Kidney epithelial cell (primary cell): ENCODE data around the gene DPM2. TPM values are rescaled to one million over a fixed set of nuclear protein-coding genes. Genes with fewer than 3 reads are reported as not detected.

ENCODE experiments used
- DNase-seq: peaks from one replicate; pipeline ENCODE4 v3.0.0-alpha.2; 2010; ENCODE audit warnings: low read depth
- H3K27me3 ChIP-seq: 2 replicates; pipeline ENCODE4 v1.6.0; 2011; ENCODE audit warnings: low read length; ENCODE audit not compliant: control insufficient read depth, insufficient read depth
- H3K36me3 ChIP-seq: 2 replicates; pipeline ENCODE4 v1.5.1; 2011; ENCODE audit warnings: low read length; ENCODE audit not compliant: control insufficient read depth, insufficient read depth
- H3K4me3 ChIP-seq: 2 replicates; pipeline ENCODE4 v1.5.1; 2011; ENCODE audit warnings: low read depth, mild to moderate bottlenecking, control low read depth, low read length
- total RNA-seq: library from RNA; depleted of rRNA; stranded (reverse); fragments of >200 nt; gene quantifications from 2 replicates; pipeline ENCODE4 v1.2.3, GENCODE V29; 2015
- TF ChIP-seq, protein P1 (sequence below): IDR thresholded peaks from 2 replicates; pipeline ENCODE4 v1.5.1; 2011; ENCODE audit warnings: mild to moderate bottlenecking, moderate library complexity, low read length, control low read depth, inconsistent platforms; ENCODE audit not compliant: insufficient read depth, poor library complexity, severe bottlenecking

Gene DPM2
- total RNA-seq, 1 donor from 2014 or later, result 31.8 TPM

DNA sequence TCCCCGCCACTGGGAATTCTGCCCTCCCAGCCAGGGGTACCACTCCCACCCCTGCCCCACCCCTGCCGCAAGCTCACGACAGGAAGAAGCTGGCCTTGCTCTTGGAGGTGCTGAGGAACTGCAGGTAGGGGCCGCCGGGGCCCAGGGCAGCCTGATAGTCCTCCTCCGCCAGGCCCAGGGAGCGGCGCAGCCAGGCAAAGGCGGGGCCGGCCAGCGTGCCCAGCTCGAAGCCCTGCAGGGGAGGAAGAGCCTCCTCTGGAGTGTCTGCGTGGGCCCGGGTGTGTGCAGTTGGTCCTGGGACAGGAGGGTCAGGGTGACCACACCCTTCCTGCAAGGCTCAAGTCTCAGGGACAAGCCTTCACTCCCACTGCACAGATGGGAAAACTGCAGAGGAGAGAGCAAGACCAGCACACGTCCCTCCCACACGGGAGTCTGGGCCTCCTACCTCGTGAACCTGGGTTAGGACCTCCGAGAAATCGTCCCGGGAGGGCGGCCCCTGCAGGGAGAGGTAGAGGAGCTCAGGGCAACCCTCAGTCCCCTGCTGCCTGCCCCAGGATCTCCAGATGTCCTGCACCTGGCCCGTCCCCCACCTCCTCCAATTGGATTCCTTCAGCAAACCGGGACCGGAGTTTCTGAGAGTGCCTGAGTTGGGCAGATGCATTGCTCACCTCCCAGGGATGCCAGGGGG lies 9.5 kb downstream of the DPM2 start:
- H3K4me3 ChIP-seq, result no peak overlapping the region
- H3K36me3 ChIP-seq, result no peaks in the 10 kb centered on the region
- DNase-seq, result no peak
- peaks cover 12% of the 10 kb centered on the region for H3K27me3 ChIP-seq
- TF ChIP-seq, protein P1, sequence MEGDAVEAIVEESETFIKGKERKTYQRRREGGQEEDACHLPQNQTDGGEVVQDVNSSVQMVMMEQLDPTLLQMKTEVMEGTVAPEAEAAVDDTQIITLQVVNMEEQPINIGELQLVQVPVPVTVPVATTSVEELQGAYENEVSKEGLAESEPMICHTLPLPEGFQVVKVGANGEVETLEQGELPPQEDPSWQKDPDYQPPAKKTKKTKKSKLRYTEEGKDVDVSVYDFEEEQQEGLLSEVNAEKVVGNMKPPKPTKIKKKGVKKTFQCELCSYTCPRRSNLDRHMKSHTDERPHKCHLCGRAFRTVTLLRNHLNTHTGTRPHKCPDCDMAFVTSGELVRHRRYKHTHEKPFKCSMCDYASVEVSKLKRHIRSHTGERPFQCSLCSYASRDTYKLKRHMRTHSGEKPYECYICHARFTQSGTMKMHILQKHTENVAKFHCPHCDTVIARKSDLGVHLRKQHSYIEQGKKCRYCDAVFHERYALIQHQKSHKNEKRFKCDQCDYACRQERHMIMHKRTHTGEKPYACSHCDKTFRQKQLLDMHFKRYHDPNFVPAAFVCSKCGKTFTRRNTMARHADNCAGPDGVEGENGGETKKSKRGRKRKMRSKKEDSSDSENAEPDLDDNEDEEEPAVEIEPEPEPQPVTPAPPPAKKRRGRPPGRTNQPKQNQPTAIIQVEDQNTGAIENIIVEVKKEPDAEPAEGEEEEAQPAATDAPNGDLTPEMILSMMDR, result no peak

DNA sequence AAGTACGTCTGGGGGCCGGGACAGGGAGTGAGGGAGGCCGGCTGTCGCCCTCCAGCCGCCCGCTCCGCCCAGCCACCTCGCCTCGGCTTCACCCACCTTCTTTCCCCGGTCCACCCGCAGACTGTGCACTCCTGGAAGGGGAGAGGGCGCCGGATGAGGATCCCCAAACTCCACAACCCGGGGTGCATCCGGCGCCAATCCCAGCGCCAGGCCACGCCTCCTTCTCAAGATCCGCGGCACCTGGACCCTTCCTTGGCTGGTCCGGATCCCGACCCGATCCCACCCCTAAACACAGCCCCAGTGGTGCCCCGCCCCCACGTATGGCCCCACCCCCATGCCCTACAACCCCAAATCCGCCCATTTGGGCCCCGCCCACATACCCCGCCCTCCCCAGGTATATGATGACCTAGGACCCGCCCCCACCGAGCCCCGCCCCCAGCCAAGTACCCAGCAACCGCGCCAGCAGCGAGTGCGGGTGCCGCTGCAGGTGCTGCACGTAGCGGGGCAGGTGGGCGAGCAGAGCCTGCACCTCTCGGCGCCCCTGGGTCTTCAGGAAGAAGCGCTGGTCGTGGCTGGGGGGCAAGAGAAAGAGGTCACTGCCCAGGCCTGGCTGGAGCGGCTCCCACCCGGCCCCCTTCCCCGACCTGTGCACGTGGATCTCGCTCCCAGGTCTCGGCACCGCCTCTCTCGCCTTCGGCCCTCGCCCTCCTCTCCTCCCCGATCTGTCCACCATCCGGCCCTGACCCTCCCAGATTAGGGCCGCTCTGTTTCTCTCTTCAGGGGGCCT lies 10.3 kb downstream of the DPM2 start:
- Histone ChIP-seq H3K36me3 (no peaks in the 10 kb centered on the region), H3K4me3 (peak overlapping the region; percentile 23), H3K27me3 (peaks cover 12% of the 10 kb centered on the region)
- TF ChIP-seq, protein P1, result no peak
- no peak for DNase-seq

DNA sequence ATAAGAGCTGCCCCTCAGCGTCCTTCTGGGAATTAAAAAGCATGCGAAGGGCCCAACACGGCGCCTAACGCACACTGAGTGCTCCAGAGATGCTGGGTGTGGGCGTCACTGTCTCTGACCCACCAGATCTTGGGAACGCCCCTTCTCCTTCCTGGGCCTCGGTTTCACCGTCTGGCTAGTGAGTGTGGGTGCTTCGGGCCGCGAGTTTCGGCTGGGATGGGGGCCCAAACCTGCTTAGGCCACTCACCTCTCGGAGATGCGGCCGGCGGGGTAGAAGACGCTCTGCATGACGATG lies 10.8 kb downstream of the DPM2 start:
- TF ChIP-seq, protein P1, result no peak
- H3K27me3 ChIP-seq, result peaks cover 12% of the 10 kb centered on the region
- peak overlapping the region; percentile 23 for H3K4me3 ChIP-seq
- DNase-seq, result no peak
- H3K36me3 ChIP-seq, result no peaks in the 10 kb centered on the region

DNA sequence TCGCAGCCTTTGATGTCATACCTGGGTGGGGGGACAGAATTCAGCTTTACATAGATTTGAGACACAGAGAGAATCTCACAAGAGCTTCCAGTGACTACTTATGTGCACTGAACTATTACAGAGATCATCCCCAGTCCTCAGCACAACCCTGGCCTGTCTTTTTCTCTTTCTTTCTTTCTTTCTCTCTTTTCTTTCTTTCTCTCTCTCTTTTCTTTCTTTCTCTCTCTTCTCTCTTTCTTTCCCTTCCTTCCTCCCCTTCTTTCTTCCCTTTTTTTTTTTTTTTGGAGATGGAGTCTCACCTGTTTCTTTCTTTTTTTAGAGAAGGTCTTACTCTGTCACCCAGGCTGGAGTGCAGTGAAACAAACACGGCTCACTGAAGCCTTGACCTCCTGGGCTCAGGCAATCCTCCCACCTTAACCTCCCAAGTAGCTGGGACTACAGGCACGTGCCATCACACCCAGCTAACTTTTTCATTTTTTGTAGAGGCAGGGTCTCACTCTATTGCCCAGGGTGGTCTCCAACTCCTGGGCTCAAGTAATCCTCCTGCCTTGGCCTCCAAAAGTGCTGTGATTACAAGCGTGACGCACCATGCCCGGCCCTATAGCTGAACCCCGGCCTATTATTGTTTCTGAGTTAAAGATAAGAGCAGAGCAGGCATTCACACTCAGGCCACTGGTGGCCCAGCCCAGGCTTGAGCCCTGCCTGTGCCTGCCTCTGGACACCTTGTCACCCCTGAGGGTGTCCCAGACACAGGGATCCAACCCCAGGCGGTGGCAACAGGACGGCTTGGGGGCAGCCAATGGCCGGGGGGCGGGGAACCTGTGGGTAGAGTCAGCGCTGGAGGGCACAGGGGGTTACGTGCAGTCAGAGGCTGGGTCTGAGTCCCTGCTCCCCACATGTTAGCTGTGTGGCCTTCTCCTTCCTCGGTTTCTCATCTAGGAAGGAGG lies 11.4 kb downstream of the DPM2 start:
- Histone ChIP-seq H3K27me3 (peaks cover 14% of the 10 kb centered on the region), H3K4me3 (no peak overlapping the region), H3K36me3 (no peaks in the 10 kb centered on the region)
- DNase-seq, result no peak
- TF ChIP-seq, protein P1, result no peak

DNA sequence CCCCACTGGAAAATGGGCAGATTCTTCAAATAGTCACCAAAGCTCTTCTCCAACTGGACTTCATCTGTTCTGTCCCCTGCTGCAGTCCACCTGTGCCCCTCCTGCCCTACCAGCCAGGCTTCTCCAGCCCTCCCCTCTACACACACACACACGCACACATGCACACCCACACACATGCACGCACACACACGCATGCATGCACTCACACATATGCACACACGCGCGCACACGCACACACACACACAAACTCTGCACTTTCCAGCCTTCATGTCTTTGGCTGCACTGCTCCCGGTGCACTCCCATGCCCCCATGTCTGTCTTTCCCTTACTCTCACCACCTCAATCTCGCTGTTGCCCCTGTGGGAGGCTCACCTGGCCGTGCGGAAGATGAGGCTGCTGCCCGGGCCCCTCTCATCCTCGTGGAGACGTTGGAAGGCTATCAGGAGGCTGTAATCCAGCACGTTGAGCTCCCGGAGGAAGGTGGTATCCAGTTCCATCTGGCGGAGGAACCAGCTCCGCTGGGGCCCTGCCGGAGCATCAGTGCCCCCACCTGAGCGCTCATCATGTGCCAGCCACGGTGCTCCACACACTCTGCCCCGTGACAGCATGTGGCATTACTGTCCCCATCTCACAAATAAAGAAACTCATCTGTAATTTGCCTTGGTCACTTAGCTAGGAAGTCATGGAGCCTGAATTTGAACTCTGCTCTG lies 12.8 kb downstream of the DPM2 start:
- no peak overlapping the region for H3K4me3 ChIP-seq
- TF ChIP-seq, protein P1, result no peak
- H3K27me3 ChIP-seq, result peaks cover 14% of the 10 kb centered on the region
- no peaks in the 10 kb centered on the region for H3K36me3 ChIP-seq
- DNase-seq, result no peak
